ENCODE measurements around the gene PAK6.

The PAK6 gene

DNA sequence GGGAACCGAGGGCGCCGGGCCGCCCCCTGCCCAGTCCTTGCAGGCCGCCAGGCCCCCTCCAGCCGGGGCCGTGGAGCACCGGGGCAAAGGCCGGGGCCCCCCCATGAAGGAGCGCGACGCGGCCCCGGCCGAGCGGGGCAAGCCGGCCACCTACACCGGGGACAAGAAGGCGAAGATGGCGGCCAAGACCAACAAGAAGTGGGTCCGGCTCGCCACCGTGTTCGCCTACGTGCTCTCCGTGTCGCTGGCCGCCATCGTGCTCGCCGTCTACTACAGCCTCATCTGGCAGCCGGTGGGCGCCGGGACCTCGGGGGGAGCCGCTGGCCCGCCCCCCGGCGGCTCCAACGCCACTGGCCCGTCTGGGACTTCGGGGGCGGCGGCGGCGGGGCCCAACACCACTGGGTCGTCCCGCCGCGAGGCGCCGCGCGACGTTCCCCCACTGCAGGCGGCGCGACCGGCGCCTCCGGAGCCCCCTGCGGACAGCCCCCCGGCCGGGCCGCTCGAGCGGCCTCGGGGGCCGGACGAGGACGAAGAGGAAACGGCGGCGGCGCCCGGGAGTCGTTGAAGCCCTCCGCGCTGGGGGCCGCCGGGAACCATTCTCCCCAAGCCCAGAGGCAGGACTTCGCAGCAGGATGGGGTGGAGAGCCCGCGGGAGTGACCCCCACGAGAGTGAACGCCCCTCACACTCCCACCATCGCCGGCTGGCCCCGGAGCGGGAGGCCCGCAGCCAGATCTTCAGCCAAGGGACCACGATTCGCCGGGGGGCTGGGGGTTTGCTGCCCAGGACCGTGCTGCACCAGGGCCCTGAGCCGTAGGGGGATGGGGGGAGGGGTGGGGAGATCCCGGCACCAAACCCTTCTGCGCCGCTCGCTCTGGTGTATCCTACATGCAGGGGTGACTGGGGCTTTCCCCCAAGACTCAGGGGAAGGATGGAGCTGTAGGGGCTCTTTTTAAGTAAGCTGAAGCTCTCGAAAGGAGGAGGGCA, 85.4 kb downstream of the PAK6 start:
- no peak for DNase-seq (ENCODE audit: low read depth)
- H3K4me3 ChIP-seq (ENCODE audit: low read length), result peak overlapping the region; percentile 53
- no peak for TF ChIP-seq CTCF (IDR thresholded peaks at IDR 0.05; ENCODE audit: insufficient read depth, low read depth, low read length, missing control alignments)

- peak overlapping the region; percentile 53 for H3K4me3 ChIP-seq (ENCODE audit: low read length)
- no peak for DNase-seq (ENCODE audit: low read depth)
These were observed 86.3 kb downstream of the PAK6 start for GRCh38 chr15:40325188-40325587.

GRCh38 chr15:40325700-40326099, 86.8 kb downstream of the PAK6 start:
- no peak for TF ChIP-seq CTCF (IDR thresholded peaks at IDR 0.05; ENCODE audit: insufficient read depth, low read depth, low read length, missing control alignments)
- no peak overlapping the region for H3K4me3 ChIP-seq (ENCODE audit: low read length)
- no peak for DNase-seq (ENCODE audit: low read depth)

More at GRCh38 chr15:40325188-40325587, 86.3 kb downstream of the PAK6 start:
- no peak for TF ChIP-seq CTCF (IDR thresholded peaks at IDR 0.05; ENCODE audit: insufficient read depth, low read depth, low read length, missing control alignments)

All from epithelial cell of esophagus (primary cell).